HG02938 (cell line): Measurements from ENCODE around the gene PSD.

ENCODE experiments used
- ATAC-seq: cut with Tn5 transposase; IDR thresholded peaks from one replicate; pipeline ENCODE4 v1.9.1; 2021; ENCODE audit warnings: mild to moderate bottlenecking, moderate library complexity; ENCODE audit not compliant: unreplicated experiment

Gene PSD

GRCh38 chr10:102444851-102445250 lies 26.3 kb upstream of the PSD start:
- no peak for ATAC-seq

- no peak for ATAC-seq
Observed at GRCh38 chr10:102438374-102438773, 19.8 kb upstream of the PSD start.

GRCh38 chr10:102437515-102437914 lies 18.9 kb upstream of the PSD start:
- ATAC-seq = no peak

- no peak for ATAC-seq
Observed at GRCh38 chr10:102436312-102436711, 17.7 kb upstream of the PSD start.

GRCh38 chr10:102435529-102436233 lies 17.1 kb upstream of the PSD start:
- no peak for ATAC-seq

GRCh38 chr10:102435133-102435497 lies 16.5 kb upstream of the PSD start:
- ATAC-seq = no peak

GRCh38 chr10:102434394-102435132 lies 16.0 kb upstream of the PSD start:
- no peak for ATAC-seq

- ATAC-seq = no peak
Observed at GRCh38 chr10:102433619-102434046, 15.0 kb upstream of the PSD start.

GRCh38 chr10:102432162-102432950 lies 13.8 kb upstream of the PSD start, which contains the start of gene CUEDC2:
Gene CUEDC2, minus strand, starts transcription at chr10:102432574. Its CDS starts 7,386 bp downstream, at chr10:102425188.
- peak; percentile 85 for ATAC-seq

- ATAC-seq = no peak
Observed at GRCh38 chr10:102431452-102432124, 13.0 kb upstream of the PSD start.

- ATAC-seq = no peak
Observed at GRCh38 chr10:102429468-102429867, 10.9 kb upstream of the PSD start.

- no peak for ATAC-seq
Observed at GRCh38 chr10:102426803-102427287, 8.3 kb upstream of the PSD start.

GRCh38 chr10:102425444-102425843 lies 6.9 kb upstream of the PSD start:
- no peak for ATAC-seq

- ATAC-seq = no peak
Observed at GRCh38 chr10:102424916-102425315, 6.3 kb upstream of the PSD start.

- ATAC-seq = no peak
Observed at GRCh38 chr10:102424145-102424544, 5.6 kb upstream of the PSD start.

- ATAC-seq = no peak
Observed at GRCh38 chr10:102423372-102423968, 4.9 kb upstream of the PSD start.

- no peak for ATAC-seq
Observed at GRCh38 chr10:102422545-102423129, 4.1 kb upstream of the PSD start.

- ATAC-seq = no peak
Observed at GRCh38 chr10:102421757-102422512, 3.4 kb upstream of the PSD start.

GRCh38 chr10:102421507-102421756 lies 2.8 kb upstream of the PSD start:
- ATAC-seq = no peak
